HUES6 (cell line): ENCODE results near the gene HK3.

Experiments used
- H3K27ac ChIP-seq: 2 replicates; pipeline ENCODE4 v1.7.0; 2013; ENCODE audit warnings: low read depth, mild to moderate bottlenecking, low read length, inconsistent platforms
- H3K27me3 ChIP-seq: 2 replicates; pipeline ENCODE4 v1.6.1; 2013; ENCODE audit warnings: low read length; ENCODE audit not compliant: control insufficient read depth, insufficient read depth
- H3K36me3 ChIP-seq: 2 replicates; pipeline ENCODE4 v1.6.1; 2013; ENCODE audit warnings: low read length; ENCODE audit not compliant: control insufficient read depth, insufficient read depth
- H3K4me1 ChIP-seq: 2 replicates; pipeline ENCODE4 v1.6.1; 2013; ENCODE audit warnings: low read length; ENCODE audit not compliant: control insufficient read depth, insufficient read depth
- H3K4me3 ChIP-seq: 2 replicates; pipeline ENCODE4 v1.5.1; 2013; ENCODE audit warnings: low read depth, low read length
- H3K9ac ChIP-seq: one replicate; pipeline ENCODE4 v1.6.1; 2013; ENCODE audit warnings: mild to moderate bottlenecking, low read length
- H3K9me3 ChIP-seq: 2 replicates; pipeline ENCODE4 v1.6.1; 2013; ENCODE audit warnings: low read depth, low read length; ENCODE audit not compliant: control insufficient read depth, insufficient read depth

HK3 gene

GRCh38 chr5:176881021-176881749 is 18.0 kb downstream of the HK3 start:
- Histone ChIP-seq H3K4me3 (no peak overlapping the region), H3K36me3 (no peaks in the 10 kb centered on the region), H3K27ac (no peak overlapping the region), H3K9ac (no peak overlapping the region), H3K9me3 (no peaks in the 10 kb centered on the region), H3K27me3 (peaks cover 3% of the 10 kb centered on the region; the same call in 1 of the 2 replicates), H3K4me1 (no peaks in the 10 kb centered on the region; the same call in 1 of the 2 replicates)

GRCh38 chr5:176880366-176881020 is 18.7 kb downstream of the HK3 start:
- Histone ChIP-seq H3K36me3 (no peaks in the 10 kb centered on the region), H3K27ac (no peak overlapping the region), H3K4me3 (no peak overlapping the region), H3K4me1 (peaks cover 6% of the 10 kb centered on the region; the same call in 1 of the 2 replicates), H3K27me3 (peaks cover 10% of the 10 kb centered on the region; the same call in 1 of the 2 replicates), H3K9ac (no peak overlapping the region), H3K9me3 (no peaks in the 10 kb centered on the region)

- H3K4me3 ChIP-seq, result no peak overlapping the region
Measured at GRCh38 chr5:176879663-176880361, 19.3 kb downstream of the HK3 start.

GRCh38 chr5:176878906-176879662 is 20.1 kb downstream of the HK3 start:
- Histone ChIP-seq H3K36me3 (no peaks in the 10 kb centered on the region), H3K27me3 (peaks cover 16% of the 10 kb centered on the region; the same call in 1 of the 2 replicates)

More at GRCh38 chr5:176879663-176880361, 19.3 kb downstream of the HK3 start:
- Histone ChIP-seq H3K9ac (no peak overlapping the region), H3K36me3 (no peaks in the 10 kb centered on the region), H3K27me3 (peaks cover 16% of the 10 kb centered on the region; the same call in 1 of the 2 replicates), H3K9me3 (no peaks in the 10 kb centered on the region), H3K27ac (no peak overlapping the region), H3K4me1 (peaks cover 8% of the 10 kb centered on the region; the same call in 1 of the 2 replicates)

GRCh38 chr5:176878463-176878862 is 20.7 kb downstream of the HK3 start:
- peaks cover 8% of the 10 kb centered on the region; the same call in 1 of the 2 replicates for H3K4me1 ChIP-seq
- no peak overlapping the region for H3K4me3 ChIP-seq
- H3K36me3 ChIP-seq, result no peaks in the 10 kb centered on the region
- H3K9me3 ChIP-seq, result no peaks in the 10 kb centered on the region
- no peak overlapping the region for H3K27ac ChIP-seq
- H3K9ac ChIP-seq, result no peak overlapping the region
- H3K27me3 ChIP-seq, result peaks cover 16% of the 10 kb centered on the region; the same call in 1 of the 2 replicates

More at GRCh38 chr5:176878906-176879662, 20.1 kb downstream of the HK3 start:
- Histone ChIP-seq H3K9me3 (no peaks in the 10 kb centered on the region), H3K4me1 (peaks cover 8% of the 10 kb centered on the region; the same call in 1 of the 2 replicates), H3K9ac (no peak overlapping the region), H3K27ac (no peak overlapping the region), H3K4me3 (no peak overlapping the region)

- no peaks in the 10 kb centered on the region for H3K36me3 ChIP-seq
- H3K27ac ChIP-seq, result no peak overlapping the region
- no peak overlapping the region for H3K9ac ChIP-seq
Measured at GRCh38 chr5:176877793-176878331, 21.3 kb downstream of the HK3 start.

GRCh38 chr5:176876506-176877431 is 22.4 kb downstream of the HK3 start:
- H3K9me3 ChIP-seq, result no peaks in the 10 kb centered on the region
- H3K9ac ChIP-seq, result no peak overlapping the region
- no peak overlapping the region for H3K4me3 ChIP-seq
- peaks cover 16% of the 10 kb centered on the region; the same call in 1 of the 2 replicates for H3K27me3 ChIP-seq
- H3K36me3 ChIP-seq, result no peaks in the 10 kb centered on the region
- no peak overlapping the region for H3K27ac ChIP-seq
- peaks cover 8% of the 10 kb centered on the region; the same call in 1 of the 2 replicates for H3K4me1 ChIP-seq

More at GRCh38 chr5:176877793-176878331, 21.3 kb downstream of the HK3 start:
- Histone ChIP-seq H3K4me3 (no peak overlapping the region), H3K4me1 (peaks cover 8% of the 10 kb centered on the region; the same call in 1 of the 2 replicates), H3K9me3 (no peaks in the 10 kb centered on the region), H3K27me3 (peaks cover 16% of the 10 kb centered on the region; the same call in 1 of the 2 replicates)

GRCh38 chr5:176875783-176876505 is 23.2 kb downstream of the HK3 start:
- peaks cover 8% of the 10 kb centered on the region; the same call in 1 of the 2 replicates for H3K4me1 ChIP-seq
- H3K27ac ChIP-seq, result no peak overlapping the region
- peaks cover 16% of the 10 kb centered on the region; the same call in 1 of the 2 replicates for H3K27me3 ChIP-seq
- no peak overlapping the region for H3K4me3 ChIP-seq
- H3K36me3 ChIP-seq, result no peaks in the 10 kb centered on the region
- H3K9ac ChIP-seq, result no peak overlapping the region
- H3K9me3 ChIP-seq, result no peaks in the 10 kb centered on the region

GRCh38 chr5:176875014-176875550 is 24.1 kb downstream of the HK3 start:
- Histone ChIP-seq H3K4me1 (peaks cover 10% of the 10 kb centered on the region; the same call in 1 of the 2 replicates), H3K36me3 (no peaks in the 10 kb centered on the region), H3K9ac (no peak overlapping the region), H3K4me3 (no peak overlapping the region), H3K9me3 (no peaks in the 10 kb centered on the region), H3K27me3 (peaks cover 16% of the 10 kb centered on the region; the same call in 1 of the 2 replicates), H3K27ac (no peak overlapping the region)
